H1 (cell line): ENCODE measurements around the gene RNF208. TPM values are rescaled to one million over a fixed set of nuclear protein-coding genes. Genes with fewer than 3 reads are reported as not detected.

Experiments
- CTCF ChIA-PET: fragments of 300-600 bp; sonication (Branson Sonifier 250); formaldehyde crosslinking; loops from one replicate; lab custom pipeline; 2021; ENCODE audit not compliant: partially characterized antibody; lab: Charles Lee
- POLR2A ChIA-PET: fragments of 300-600 bp; sonication (Branson Sonifier 250); formaldehyde crosslinking; loops from one replicate; lab custom pipeline; 2021; ENCODE audit warnings: inconsistent platforms; ENCODE audit not compliant: partially characterized antibody; lab: Charles Lee
- DNase-seq, 2 experiments: peaks; one replicate each; pipeline versions ENCODE4 v3.0.0 to v3.0.0-alpha.2; 2010 to 2022; ENCODE audit warnings: low spot score in 2 of 2, low read depth in 1 of 2, mixed read lengths in 1 of 2
- FAIRE-seq: peaks from 2 replicates; lab custom pipeline; 2011; peaks lifted over from hg19 to GRCh38; lab: Jason Lieb, UNC
- H2AFZ ChIP-seq: 2 replicates; pipeline ENCODE4 v1.8.1; 2012; ENCODE audit warnings: low read length, inconsistent platforms
- H2AK5ac ChIP-seq: 2 replicates; pipeline ENCODE4 v1.6.1; 2013; ENCODE audit warnings: low read depth, low read length
- H2BK120ac ChIP-seq: replicated peaks from 2 replicates; pipeline ENCODE3; 2013; ENCODE audit warnings: low read depth, low read length, inconsistent platforms
- H2BK12ac ChIP-seq: 2 replicates; pipeline ENCODE4 v1.6.1; 2013; ENCODE audit warnings: low read depth, low read length
- H2BK15ac ChIP-seq: 2 replicates; pipeline ENCODE4 v1.6.1; 2013; ENCODE audit warnings: low read length
- H2BK20ac ChIP-seq: 2 replicates; pipeline ENCODE4 v1.6.1; 2013; ENCODE audit warnings: low read length
- H2BK5ac ChIP-seq: 2 replicates; pipeline ENCODE4 v1.6.1; 2013; ENCODE audit warnings: low read depth, low read length
- H3K14ac ChIP-seq: 2 replicates; pipeline ENCODE4 v1.6.1; 2013; ENCODE audit warnings: inconsistent platforms; ENCODE audit not compliant: insufficient read length
- H3K18ac ChIP-seq: 2 replicates; pipeline ENCODE4 v1.6.1; 2013; ENCODE audit warnings: low read length; ENCODE audit errors: extremely low read depth
- H3K23ac ChIP-seq: 2 replicates; pipeline ENCODE4 v1.6.1; 2013; ENCODE audit warnings: inconsistent platforms; ENCODE audit not compliant: insufficient read length
- H3K23me2 ChIP-seq: 2 replicates; pipeline ENCODE4 v1.6.1; 2013; ENCODE audit warnings: low read depth, low read length
- H3K27ac ChIP-seq: 2 replicates; pipeline ENCODE4 v1.6.1; 2011; ENCODE audit warnings: low read depth, low read length, inconsistent platforms
- H3K27me3 ChIP-seq, 4 experiments: replicated peaks in 1 of 4; 1 replicate in 1 of 4; 2 replicates in 3 of 4; pipeline versions ENCODE4 v1.6.1 to v1.8.1; 2011 to 2013; ENCODE audit warnings: low read length in 3 of 4, mild to moderate bottlenecking in 3 of 4, inconsistent platforms in 2 of 4, mixed read lengths in 2 of 4, moderate library complexity in 1 of 4; ENCODE audit not compliant: control insufficient read depth in 3 of 4, insufficient read depth in 3 of 4; ENCODE audit errors: extremely low read depth in 1 of 4
- H3K36me3 ChIP-seq, 4 experiments: 2 replicates each; pipeline versions ENCODE4 v1.6.1 to v1.8.1; 2011 to 2013; ENCODE audit warnings: mild to moderate bottlenecking in 4 of 4, low read length in 3 of 4, moderate library complexity in 2 of 4, control low read depth in 1 of 4, inconsistent platforms in 1 of 4; ENCODE audit not compliant: insufficient read depth in 4 of 4, control insufficient read depth in 2 of 4
- H3K4ac ChIP-seq: replicated peaks from 2 replicates; pipeline ENCODE3; 2013; ENCODE audit warnings: low read length, low read depth, mixed read lengths, inconsistent platforms; ENCODE audit not compliant: insufficient read length
- H3K4me1 ChIP-seq, 4 experiments: replicated peaks in 1 of 4; 1 replicate in 1 of 4; 2 replicates in 3 of 4; pipeline versions ENCODE4 v1.6.1 to v1.8.1; 2011 to 2013; ENCODE audit warnings: low read length in 3 of 4, inconsistent platforms in 2 of 4, mixed read lengths in 1 of 4; ENCODE audit not compliant: insufficient read depth in 4 of 4, control insufficient read depth in 3 of 4
- H3K4me2 ChIP-seq, 2 experiments: 2 replicates each; pipeline versions ENCODE4 v1.6.1 to v1.8.1; 2011 to 2013; ENCODE audit warnings: low read depth in 2 of 2, low read length in 2 of 2, control low read depth in 1 of 2, inconsistent platforms in 1 of 2, mild to moderate bottlenecking in 1 of 2; ENCODE audit not compliant: insufficient read depth in 1 of 2
- H3K4me3 ChIP-seq, 4 experiments: fragments of 200-600, 300-600 bp in 1 of 4; sonication (generic), shearing (Covaris generic), sonication (Bioruptor Twin) in 1 of 4; 2 replicates each; pipeline versions ENCODE4 v1.5.1 to v1.8.1; 2011 to 2016; ENCODE audit warnings: low read length in 4 of 4, low read depth in 3 of 4, control low read depth in 2 of 4, inconsistent platforms in 2 of 4, mild to moderate bottlenecking in 2 of 4, mixed read lengths in 1 of 4, moderate library complexity in 1 of 4; ENCODE audit not compliant: insufficient read depth in 2 of 4; ENCODE audit errors: extremely low read depth in 1 of 4
- H3K56ac ChIP-seq: replicated peaks from 2 replicates; pipeline ENCODE3; 2013; ENCODE audit warnings: low read depth, mild to moderate bottlenecking, mixed read lengths, low read length, inconsistent platforms; ENCODE audit not compliant: insufficient read length
- H3K79me1 ChIP-seq: 2 replicates; pipeline ENCODE4 v1.6.1; 2013; ENCODE audit warnings: low read depth, low read length, control low read depth
- H3K79me2 ChIP-seq, 2 experiments: 2 replicates each; pipeline versions ENCODE4 v1.6.1 to v1.8.1; 2012 to 2013; ENCODE audit warnings: low read length in 2 of 2, mild to moderate bottlenecking in 2 of 2, inconsistent platforms in 1 of 2; ENCODE audit not compliant: insufficient read depth in 2 of 2, control insufficient read depth in 1 of 2
- H3K9ac ChIP-seq, 4 experiments: replicated peaks in 1 of 4; 1 replicate in 1 of 4; 2 replicates in 3 of 4; pipeline versions ENCODE4 v1.6.1 to v1.8.1; 2011 to 2013; ENCODE audit warnings: low read depth in 3 of 4, low read length in 3 of 4, control low read depth in 2 of 4, mild to moderate bottlenecking in 2 of 4, moderate library complexity in 2 of 4, inconsistent platforms in 1 of 4; ENCODE audit errors: extremely low read depth in 1 of 4
- H3K9me3 ChIP-seq, 2 experiments: 2 replicates each; pipeline versions ENCODE4 v1.6.1 to v1.8.1; 2012 to 2013; ENCODE audit warnings: mild to moderate bottlenecking in 2 of 2, moderate library complexity in 2 of 2, control low read depth in 1 of 2, inconsistent platforms in 1 of 2, low read depth in 1 of 2, low read length in 1 of 2, mixed read lengths in 1 of 2; ENCODE audit not compliant: insufficient read depth in 2 of 2
- H4K20me1 ChIP-seq, 2 experiments: replicated peaks in 1 of 2; 2 replicates each; pipeline versions ENCODE3 to v1.8.1; 2011 to 2013; ENCODE audit warnings: inconsistent platforms in 2 of 2, low read length in 2 of 2, mild to moderate bottlenecking in 1 of 2; ENCODE audit not compliant: insufficient read depth in 2 of 2, control insufficient read depth in 1 of 2
- H4K5ac ChIP-seq: 2 replicates; pipeline ENCODE4 v1.6.1; 2013; ENCODE audit warnings: low read length, low read depth, mixed read lengths, inconsistent platforms; ENCODE audit not compliant: insufficient read length
- H4K8ac ChIP-seq: 2 replicates; pipeline ENCODE4 v1.8.0; 2013; ENCODE audit warnings: mild to moderate bottlenecking, moderate library complexity, low read length, inconsistent platforms; ENCODE audit not compliant: insufficient read depth; ENCODE audit errors: extremely low read depth
- H4K91ac ChIP-seq: replicated peaks from 2 replicates; pipeline ENCODE3; 2013; ENCODE audit warnings: low read length, mixed read lengths, inconsistent platforms; ENCODE audit not compliant: insufficient read length
- SRF ChIP-seq: IDR thresholded peaks from 2 replicates; pipeline ENCODE4 v1.6.1; 2011; ENCODE audit warnings: mild to moderate bottlenecking, low read depth, low read length, moderate library complexity
- TEAD4 ChIP-seq: IDR thresholded peaks from 2 replicates; pipeline ENCODE4 v1.6.1; 2012; ENCODE audit warnings: low read depth, low read length, inconsistent platforms, mixed read lengths
- USF2 ChIP-seq: IDR thresholded peaks from 2 replicates; pipeline ENCODE4 v1.6.1; 2011; ENCODE audit warnings: low read length, improper control_type of control experiment
- WGBS, 2 experiments: shearing (Covaris generic) in 1 of 2; methylation state at CpG; one replicate each; pipeline versions ENCODE4 v1.1.6 to v1.1.7; 2013 to 2015; ENCODE audit warnings: low lambda C conversion rate in 2 of 2, mixed read lengths in 2 of 2, inconsistent platforms in 1 of 2, low coverage in 1 of 2, missing lambda C conversion rate in 1 of 2; ENCODE audit not compliant: insufficient replicate concordance in 2 of 2, insufficient coverage in 1 of 2, insufficient read length in 1 of 2; ENCODE audit errors: extremely low coverage in 1 of 2, missing lambda C conversion rate in 1 of 2; 5-methylcytosine and 5-hydroxymethylcytosine counted together
- polyA plus RNA-seq, 7 experiments: library from polyadenylated mRNA; depleted of rRNA in 3 of 7; stranded (reverse) in 5 of 7; unstranded in 2 of 7; fragments of >200 nt in 5 of 7; fragments of 200-250 nt in 2 of 7; gene quantifications; 1 replicate in 5 of 7; 2 replicates in 1 of 7; 4 replicates in 1 of 7; pipeline versions ENCODE4 v1.2.1 to v1.2.3, GENCODE V29; 2011 to 2013; ENCODE audit warnings: missing spikeins in 2 of 7, mixed read lengths in 2 of 7
- total RNA-seq: library from RNA; stranded (reverse); fragmentation: NEBNext Ultra II Directional; extraction: Animal tissue kit (Norgen Biotek cat#: 25700); gene quantifications from 2 replicates; pipeline ENCODE4 v1.2.1, GENCODE V29; 2021

RNF208 gene
- total and polyA plus RNA-seq, 2 of the 8 experiments (the other 6 are each of a cell fraction or from before 2014, with no cell fraction given) = 2.7 to 7.7 TPM

- no peak overlapping the region for H3K23ac ChIP-seq
- 92% methylated on average over 32 of the region's 32 CpGs; no CpG with 5 or more reads in 1 of the 2 experiments for WGBS, 2 experiments
- ChIA-PET CTCF (interaction anchor here (0.5 kb wide), 1 partner anchor 12 kb away, joined by 3 read pairs; no protein-coding TSS in a partner anchor), POLR2A (interaction anchor here (0.7 to 47.8 kb wide), 5 partner anchors 11 to 109 kb away, joined by 3 to 1462 read pairs (median 4); partner anchors contain the start of genes CYSRT1, NDOR1, NELFB and RNF208)
- H3K14ac ChIP-seq = no peak overlapping the region
- H4K8ac ChIP-seq = no peak overlapping the region
- no peaks in the 10 kb centered on the region for H3K79me1 ChIP-seq
- no peak overlapping the region for H2BK12ac ChIP-seq
- peaks cover 4 to 10% of the 10 kb centered on the region in 2 experiments for H4K20me1 ChIP-seq
- peaks cover 0 to 6% (median 2%) of the 10 kb centered on the region in 4 experiments; a peak in 4 of 7 replicates for H3K4me1 ChIP-seq
- no peak overlapping the region for H4K5ac ChIP-seq
- DNase-seq (no peak), FAIRE-seq (no peak)
- no peak overlapping the region for H3K4me2 ChIP-seq
- no peak overlapping the region for H2BK120ac ChIP-seq
- H3K36me3 ChIP-seq = peaks cover 0 to 27% (median 17%) of the 10 kb centered on the region in 4 experiments; a peak in 7 of 8 replicates
- TF ChIP-seq SRF (no peak), USF2 (no peak), TEAD4 (no peak)
- H2AK5ac ChIP-seq = no peak overlapping the region
- H3K27ac ChIP-seq = no peak overlapping the region
- H3K18ac ChIP-seq = no peak overlapping the region
- no peak overlapping the region for H3K56ac ChIP-seq
- H3K9ac ChIP-seq = no peak overlapping the region
- no peak overlapping the region for H3K4ac ChIP-seq
- H3K79me2 ChIP-seq = no peaks in the 10 kb centered on the region
- H2BK15ac ChIP-seq = no peak overlapping the region
- no peak overlapping the region for H3K4me3 ChIP-seq
- H3K9me3 ChIP-seq = no peaks in the 10 kb centered on the region
- peaks cover 2% of the 10 kb centered on the region; the same call in 1 of the 2 replicates for H3K23me2 ChIP-seq
- no peaks in the 10 kb centered on the region for H3K27me3 ChIP-seq
- no peak overlapping the region for H2BK20ac ChIP-seq
- no peak overlapping the region for H2BK5ac ChIP-seq
- H4K91ac ChIP-seq = no peak overlapping the region
- no peak overlapping the region for H2AFZ ChIP-seq
Measured at GRCh38 chr9:137270929-137271695, 49.1 kb upstream of the RNF208 start.
